OCI-LY1 (cell line): ENCODE data around the gene GFPT1.

ENCODE experiments used
- EZH2 ChIP-seq: fragments of 200-600 bp; sonication (generic), shearing (Covaris generic); IDR thresholded peaks from 2 replicates; pipeline ENCODE4 v1.8.0; 2017; ENCODE audit warnings: borderline replicate concordance, mixed run types, mild to moderate bottlenecking, antibody characterized with exemption, low read length, moderate library complexity, mixed read lengths
- TF ChIP-seq, protein P1 (sequence below): fragments of 200-600 bp; sonication (generic), shearing (Covaris generic); IDR thresholded peaks from 2 replicates; pipeline ENCODE4 v1.5.1; 2017; ENCODE audit warnings: mild to moderate bottlenecking, antibody characterized with exemption, low read length, moderate library complexity, mixed read lengths

- TF ChIP-seq, protein P1, sequence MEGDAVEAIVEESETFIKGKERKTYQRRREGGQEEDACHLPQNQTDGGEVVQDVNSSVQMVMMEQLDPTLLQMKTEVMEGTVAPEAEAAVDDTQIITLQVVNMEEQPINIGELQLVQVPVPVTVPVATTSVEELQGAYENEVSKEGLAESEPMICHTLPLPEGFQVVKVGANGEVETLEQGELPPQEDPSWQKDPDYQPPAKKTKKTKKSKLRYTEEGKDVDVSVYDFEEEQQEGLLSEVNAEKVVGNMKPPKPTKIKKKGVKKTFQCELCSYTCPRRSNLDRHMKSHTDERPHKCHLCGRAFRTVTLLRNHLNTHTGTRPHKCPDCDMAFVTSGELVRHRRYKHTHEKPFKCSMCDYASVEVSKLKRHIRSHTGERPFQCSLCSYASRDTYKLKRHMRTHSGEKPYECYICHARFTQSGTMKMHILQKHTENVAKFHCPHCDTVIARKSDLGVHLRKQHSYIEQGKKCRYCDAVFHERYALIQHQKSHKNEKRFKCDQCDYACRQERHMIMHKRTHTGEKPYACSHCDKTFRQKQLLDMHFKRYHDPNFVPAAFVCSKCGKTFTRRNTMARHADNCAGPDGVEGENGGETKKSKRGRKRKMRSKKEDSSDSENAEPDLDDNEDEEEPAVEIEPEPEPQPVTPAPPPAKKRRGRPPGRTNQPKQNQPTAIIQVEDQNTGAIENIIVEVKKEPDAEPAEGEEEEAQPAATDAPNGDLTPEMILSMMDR = no peak
- no peak for TF ChIP-seq EZH2
These were observed 28.1 kb downstream of the GFPT1 start for GRCh38 chr2:69358914-69359313.
